H1 (cell line): Measurements from ENCODE around the gene GREB1L. TPM values are rescaled to one million over a fixed set of nuclear protein-coding genes. Genes with fewer than 3 reads are reported as not detected.

Experiments
- CTCF ChIA-PET: fragments of 300-600 bp; sonication (Branson Sonifier 250); formaldehyde crosslinking; loops from one replicate; lab custom pipeline; 2021; ENCODE audit not compliant: partially characterized antibody; lab: Charles Lee
- POLR2A ChIA-PET: fragments of 300-600 bp; sonication (Branson Sonifier 250); formaldehyde crosslinking; loops from one replicate; lab custom pipeline; 2021; ENCODE audit warnings: inconsistent platforms; ENCODE audit not compliant: partially characterized antibody; lab: Charles Lee
- DNase-seq, 2 experiments: peaks; one replicate each; pipeline versions ENCODE4 v3.0.0 to v3.0.0-alpha.2; 2010 to 2022; ENCODE audit warnings: low spot score in 2 of 2, low read depth in 1 of 2, mixed read lengths in 1 of 2
- FAIRE-seq: peaks from 2 replicates; lab custom pipeline; 2011; peaks lifted over from hg19 to GRCh38; lab: Jason Lieb, UNC
- H2AFZ ChIP-seq: 2 replicates; pipeline ENCODE4 v1.8.1; 2012; ENCODE audit warnings: low read length, inconsistent platforms
- H2AK5ac ChIP-seq: 2 replicates; pipeline ENCODE4 v1.6.1; 2013; ENCODE audit warnings: low read depth, low read length
- H2BK120ac ChIP-seq: replicated peaks from 2 replicates; pipeline ENCODE3; 2013; ENCODE audit warnings: low read depth, low read length, inconsistent platforms
- H2BK12ac ChIP-seq: 2 replicates; pipeline ENCODE4 v1.6.1; 2013; ENCODE audit warnings: low read depth, low read length
- H2BK15ac ChIP-seq: 2 replicates; pipeline ENCODE4 v1.6.1; 2013; ENCODE audit warnings: low read length
- H2BK20ac ChIP-seq: 2 replicates; pipeline ENCODE4 v1.6.1; 2013; ENCODE audit warnings: low read length
- H2BK5ac ChIP-seq: 2 replicates; pipeline ENCODE4 v1.6.1; 2013; ENCODE audit warnings: low read depth, low read length
- H3K14ac ChIP-seq: 2 replicates; pipeline ENCODE4 v1.6.1; 2013; ENCODE audit warnings: inconsistent platforms; ENCODE audit not compliant: insufficient read length
- H3K18ac ChIP-seq: 2 replicates; pipeline ENCODE4 v1.6.1; 2013; ENCODE audit warnings: low read length; ENCODE audit errors: extremely low read depth
- H3K23ac ChIP-seq: 2 replicates; pipeline ENCODE4 v1.6.1; 2013; ENCODE audit warnings: inconsistent platforms; ENCODE audit not compliant: insufficient read length
- H3K23me2 ChIP-seq: 2 replicates; pipeline ENCODE4 v1.6.1; 2013; ENCODE audit warnings: low read depth, low read length
- H3K27ac ChIP-seq: 2 replicates; pipeline ENCODE4 v1.6.1; 2011; ENCODE audit warnings: low read depth, low read length, inconsistent platforms
- H3K27me3 ChIP-seq, 4 experiments: replicated peaks in 1 of 4; 1 replicate in 1 of 4; 2 replicates in 3 of 4; pipeline versions ENCODE4 v1.6.1 to v1.8.1; 2011 to 2013; ENCODE audit warnings: low read length in 3 of 4, mild to moderate bottlenecking in 3 of 4, inconsistent platforms in 2 of 4, mixed read lengths in 2 of 4, moderate library complexity in 1 of 4; ENCODE audit not compliant: control insufficient read depth in 3 of 4, insufficient read depth in 3 of 4; ENCODE audit errors: extremely low read depth in 1 of 4
- H3K36me3 ChIP-seq, 4 experiments: 2 replicates each; pipeline versions ENCODE4 v1.6.1 to v1.8.1; 2011 to 2013; ENCODE audit warnings: mild to moderate bottlenecking in 4 of 4, low read length in 3 of 4, moderate library complexity in 2 of 4, control low read depth in 1 of 4, inconsistent platforms in 1 of 4; ENCODE audit not compliant: insufficient read depth in 4 of 4, control insufficient read depth in 2 of 4
- H3K4ac ChIP-seq: replicated peaks from 2 replicates; pipeline ENCODE3; 2013; ENCODE audit warnings: low read length, low read depth, mixed read lengths, inconsistent platforms; ENCODE audit not compliant: insufficient read length
- H3K4me1 ChIP-seq, 4 experiments: replicated peaks in 1 of 4; 1 replicate in 1 of 4; 2 replicates in 3 of 4; pipeline versions ENCODE4 v1.6.1 to v1.8.1; 2011 to 2013; ENCODE audit warnings: low read length in 3 of 4, inconsistent platforms in 2 of 4, mixed read lengths in 1 of 4; ENCODE audit not compliant: insufficient read depth in 4 of 4, control insufficient read depth in 3 of 4
- H3K4me2 ChIP-seq, 2 experiments: 2 replicates each; pipeline versions ENCODE4 v1.6.1 to v1.8.1; 2011 to 2013; ENCODE audit warnings: low read depth in 2 of 2, low read length in 2 of 2, control low read depth in 1 of 2, inconsistent platforms in 1 of 2, mild to moderate bottlenecking in 1 of 2; ENCODE audit not compliant: insufficient read depth in 1 of 2
- H3K4me3 ChIP-seq, 4 experiments: fragments of 200-600, 300-600 bp in 1 of 4; sonication (generic), shearing (Covaris generic), sonication (Bioruptor Twin) in 1 of 4; 2 replicates each; pipeline versions ENCODE4 v1.5.1 to v1.8.1; 2011 to 2016; ENCODE audit warnings: low read length in 4 of 4, low read depth in 3 of 4, control low read depth in 2 of 4, inconsistent platforms in 2 of 4, mild to moderate bottlenecking in 2 of 4, mixed read lengths in 1 of 4, moderate library complexity in 1 of 4; ENCODE audit not compliant: insufficient read depth in 2 of 4; ENCODE audit errors: extremely low read depth in 1 of 4
- H3K56ac ChIP-seq: replicated peaks from 2 replicates; pipeline ENCODE3; 2013; ENCODE audit warnings: low read depth, mild to moderate bottlenecking, mixed read lengths, low read length, inconsistent platforms; ENCODE audit not compliant: insufficient read length
- H3K79me1 ChIP-seq: 2 replicates; pipeline ENCODE4 v1.6.1; 2013; ENCODE audit warnings: low read depth, low read length, control low read depth
- H3K79me2 ChIP-seq, 2 experiments: 2 replicates each; pipeline versions ENCODE4 v1.6.1 to v1.8.1; 2012 to 2013; ENCODE audit warnings: low read length in 2 of 2, mild to moderate bottlenecking in 2 of 2, inconsistent platforms in 1 of 2; ENCODE audit not compliant: insufficient read depth in 2 of 2, control insufficient read depth in 1 of 2
- H3K9ac ChIP-seq, 4 experiments: replicated peaks in 1 of 4; 1 replicate in 1 of 4; 2 replicates in 3 of 4; pipeline versions ENCODE4 v1.6.1 to v1.8.1; 2011 to 2013; ENCODE audit warnings: low read depth in 3 of 4, low read length in 3 of 4, control low read depth in 2 of 4, mild to moderate bottlenecking in 2 of 4, moderate library complexity in 2 of 4, inconsistent platforms in 1 of 4; ENCODE audit errors: extremely low read depth in 1 of 4
- H3K9me3 ChIP-seq, 2 experiments: 2 replicates each; pipeline versions ENCODE4 v1.6.1 to v1.8.1; 2012 to 2013; ENCODE audit warnings: mild to moderate bottlenecking in 2 of 2, moderate library complexity in 2 of 2, control low read depth in 1 of 2, inconsistent platforms in 1 of 2, low read depth in 1 of 2, low read length in 1 of 2, mixed read lengths in 1 of 2; ENCODE audit not compliant: insufficient read depth in 2 of 2
- H4K20me1 ChIP-seq, 2 experiments: replicated peaks in 1 of 2; 2 replicates each; pipeline versions ENCODE3 to v1.8.1; 2011 to 2013; ENCODE audit warnings: inconsistent platforms in 2 of 2, low read length in 2 of 2, mild to moderate bottlenecking in 1 of 2; ENCODE audit not compliant: insufficient read depth in 2 of 2, control insufficient read depth in 1 of 2
- H4K5ac ChIP-seq: 2 replicates; pipeline ENCODE4 v1.6.1; 2013; ENCODE audit warnings: low read length, low read depth, mixed read lengths, inconsistent platforms; ENCODE audit not compliant: insufficient read length
- H4K8ac ChIP-seq: 2 replicates; pipeline ENCODE4 v1.8.0; 2013; ENCODE audit warnings: mild to moderate bottlenecking, moderate library complexity, low read length, inconsistent platforms; ENCODE audit not compliant: insufficient read depth; ENCODE audit errors: extremely low read depth
- H4K91ac ChIP-seq: replicated peaks from 2 replicates; pipeline ENCODE3; 2013; ENCODE audit warnings: low read length, mixed read lengths, inconsistent platforms; ENCODE audit not compliant: insufficient read length
- CTCF ChIP-seq, 3 experiments: IDR thresholded peaks; 1 replicate in 2 of 3; 2 replicates in 1 of 3; pipeline versions ENCODE4 v1.5.1 to v1.6.1; 2011; ENCODE audit warnings: low read length in 3 of 3, mild to moderate bottlenecking in 3 of 3, inconsistent platforms in 2 of 3, low read depth in 1 of 3, moderate library complexity in 1 of 3; ENCODE audit not compliant: insufficient read depth in 1 of 3; ENCODE audit errors: control extremely low read depth in 1 of 3
- FOSL1 ChIP-seq: IDR thresholded peaks from 2 replicates; pipeline ENCODE4 v1.6.1; 2011; ENCODE audit warnings: mild to moderate bottlenecking, low read depth, low read length, moderate library complexity; ENCODE audit not compliant: insufficient read depth
- HDAC6 ChIP-seq: IDR thresholded peaks from one replicate; pipeline ENCODE4 v1.7.1; 2012; ENCODE audit warnings: low read depth, mild to moderate bottlenecking, inconsistent platforms, low read length, moderate library complexity
- JUN ChIP-seq: IDR thresholded peaks from 2 replicates; pipeline ENCODE4 v1.6.1; 2011; ENCODE audit warnings: low read depth, mild to moderate bottlenecking, improper control_type of control experiment, low read length
- RXRA ChIP-seq: IDR thresholded peaks from 2 replicates; pipeline ENCODE4 v1.6.1; 2011; ENCODE audit warnings: low read depth, mild to moderate bottlenecking, low read length, moderate library complexity; ENCODE audit not compliant: insufficient read depth
- TCF12 ChIP-seq: IDR thresholded peaks from 2 replicates; pipeline ENCODE4 v1.6.1; 2011; ENCODE audit warnings: low read depth, mild to moderate bottlenecking, low read length
- TEAD4 ChIP-seq: IDR thresholded peaks from 2 replicates; pipeline ENCODE4 v1.6.1; 2012; ENCODE audit warnings: low read depth, low read length, inconsistent platforms, mixed read lengths
- USF2 ChIP-seq: IDR thresholded peaks from 2 replicates; pipeline ENCODE4 v1.6.1; 2011; ENCODE audit warnings: low read length, improper control_type of control experiment
- WGBS, 2 experiments: shearing (Covaris generic) in 1 of 2; methylation state at CpG; one replicate each; pipeline versions ENCODE4 v1.1.6 to v1.1.7; 2013 to 2015; ENCODE audit warnings: low lambda C conversion rate in 2 of 2, mixed read lengths in 2 of 2, inconsistent platforms in 1 of 2, low coverage in 1 of 2, missing lambda C conversion rate in 1 of 2; ENCODE audit not compliant: insufficient replicate concordance in 2 of 2, insufficient coverage in 1 of 2, insufficient read length in 1 of 2; ENCODE audit errors: extremely low coverage in 1 of 2, missing lambda C conversion rate in 1 of 2; 5-methylcytosine and 5-hydroxymethylcytosine counted together
- polyA plus RNA-seq, 7 experiments: library from polyadenylated mRNA; depleted of rRNA in 3 of 7; stranded (reverse) in 5 of 7; unstranded in 2 of 7; fragments of >200 nt in 5 of 7; fragments of 200-250 nt in 2 of 7; gene quantifications; 1 replicate in 5 of 7; 2 replicates in 1 of 7; 4 replicates in 1 of 7; pipeline versions ENCODE4 v1.2.1 to v1.2.3, GENCODE V29; 2011 to 2013; ENCODE audit warnings: missing spikeins in 2 of 7, mixed read lengths in 2 of 7
- total RNA-seq: library from RNA; stranded (reverse); fragmentation: NEBNext Ultra II Directional; extraction: Animal tissue kit (Norgen Biotek cat#: 25700); gene quantifications from 2 replicates; pipeline ENCODE4 v1.2.1, GENCODE V29; 2021

GREB1L gene
- total and polyA plus RNA-seq, 2 of the 8 experiments (the other 6 are each of a cell fraction or from before 2014, with no cell fraction given) = 0.34 to 1.6 TPM

GRCh38 chr18:21398121-21398520, 156.1 kb downstream of the GREB1L start:
- H2BK15ac ChIP-seq = no peak overlapping the region
- H3K18ac ChIP-seq = no peak overlapping the region
- H3K9me3 ChIP-seq = no peaks in the 10 kb centered on the region
- H4K5ac ChIP-seq = no peak overlapping the region
- no peak overlapping the region for H4K91ac ChIP-seq
- WGBS, 2 experiments = 86% methylated on average over 2 of the region's 2 CpGs; no CpG with 5 or more reads in 1 of the 2 experiments
- peaks cover 0 to 4% (median 2%) of the 10 kb centered on the region in 4 experiments; a peak in 3 of 7 replicates for H3K27me3 ChIP-seq
- no peak overlapping the region for H3K56ac ChIP-seq
- H3K23me2 ChIP-seq = peaks cover 2% of the 10 kb centered on the region; the same call in 1 of the 2 replicates
- no peaks in the 10 kb centered on the region for H4K20me1 ChIP-seq
- no peak overlapping the region for H3K9ac ChIP-seq
- H3K4me1 ChIP-seq = no peaks in the 10 kb centered on the region
- no peaks in the 10 kb centered on the region; a peak in 1 of 8 replicates for H3K36me3 ChIP-seq
- no peak overlapping the region for H2AK5ac ChIP-seq
- no peak overlapping the region for H3K23ac ChIP-seq
- H3K4me2 ChIP-seq = no peak overlapping the region
- no peak overlapping the region for H3K27ac ChIP-seq
- ChIA-PET CTCF (no interaction called here), POLR2A (no interaction called here)
- H2BK120ac ChIP-seq = no peak overlapping the region
- H4K8ac ChIP-seq = no peak overlapping the region
- no peak overlapping the region for H3K4me3 ChIP-seq
- no peak overlapping the region for H3K14ac ChIP-seq
- no peak overlapping the region for H2BK12ac ChIP-seq
- DNase-seq (no peak), FAIRE-seq (no peak)
- no peak overlapping the region for H2AFZ ChIP-seq
- no peaks in the 10 kb centered on the region for H3K79me1 ChIP-seq
- no peak overlapping the region for H3K4ac ChIP-seq
- no peaks in the 10 kb centered on the region for H3K79me2 ChIP-seq
- H2BK20ac ChIP-seq = no peak overlapping the region
- no peak overlapping the region for H2BK5ac ChIP-seq
- TF ChIP-seq HDAC6 (no peak), FOSL1 (no peak), TCF12 (no peak), CTCF (IDR thresholded peaks at IDR 0.05; ENCODE audit: control extremely low read depth in 1 of 3, insufficient read depth in 1 of 3, low read depth in 1 of 3, low read length in 3 of 3) (no peak), JUN (no peak), RXRA (no peak), USF2 (no peak), TEAD4 (no peak)
